HFF-Myc (cell line): ENCODE data around the gene AOAH.

Experiments
- DNase-seq: peaks from one replicate; pipeline ENCODE4 v3.0.0-alpha.2; 2011; ENCODE audit warnings: low read depth; ENCODE audit errors: extremely low read depth
- H3K4me3 ChIP-seq: replicated peaks from 2 replicates; pipeline ENCODE4 v1.5.1; 2011; ENCODE audit warnings: low read depth, mild to moderate bottlenecking, control low read depth, low read length
- CTCF ChIP-seq: IDR thresholded peaks from 2 replicates; pipeline ENCODE4 v1.5.1; 2012; ENCODE audit warnings: mild to moderate bottlenecking, low read depth, low read length, control low read depth; ENCODE audit errors: missing control alignments

AOAH gene

GRCh38 chr7:36686499-36686898 is 37.8 kb downstream of the AOAH start:
- no peak overlapping the region for H3K4me3 ChIP-seq
- peak; percentile 1 for DNase-seq
- TF ChIP-seq CTCF, result no peak

- no peak overlapping the region for H3K4me3 ChIP-seq
- DNase-seq, result no peak
- TF ChIP-seq CTCF, result no peak
Observed at GRCh38 chr7:36684954-36685353, 39.3 kb downstream of the AOAH start.

GRCh38 chr7:36683695-36684357 is 40.5 kb downstream of the AOAH start:
- no peak overlapping the region for H3K4me3 ChIP-seq
- TF ChIP-seq CTCF, result no peak
- no peak for DNase-seq

- no peak overlapping the region for H3K4me3 ChIP-seq
- TF ChIP-seq CTCF, result no peak
- DNase-seq, result no peak
Observed at GRCh38 chr7:36683111-36683510, 41.2 kb downstream of the AOAH start.

GRCh38 chr7:36682102-36682501 is 42.2 kb downstream of the AOAH start:
- no peak overlapping the region for H3K4me3 ChIP-seq
- no peak for DNase-seq
- TF ChIP-seq CTCF, result no peak

GRCh38 chr7:36677769-36678437 is 46.4 kb downstream of the AOAH start:
- no peak for TF ChIP-seq CTCF
- H3K4me3 ChIP-seq, result no peak overlapping the region
- no peak for DNase-seq
